T-cell (primary cell): ENCODE results near the gene SCPEP1. TPM values are rescaled to one million over a fixed set of nuclear protein-coding genes. Genes with fewer than 3 reads are reported as not detected.

Source experiments
- ATAC-seq, 4 experiments: fragments of 200-7000 bp in 3 of 4; fragments of 150-1000 bp in 1 of 4; cut with Tn5 transposase; replicated peaks in 1 of 4; 1 replicate in 3 of 4; 2 replicates in 1 of 4; pipeline ENCODE4 v1.10.0; 2021; ENCODE audit warnings: moderate library complexity in 3 of 4, mild to moderate bottlenecking in 2 of 4, moderate number of reproducible peaks in 1 of 4
- CTCF ChIA-PET, 2 donors: fragments of 300-600 bp; sonication (Branson Sonifier 250); formaldehyde crosslinking; loops; one replicate each; lab custom pipeline; 2022; ENCODE audit warnings: antibody characterized with exemption in 2 of 2; lab: Charles Lee
- POLR2A ChIA-PET, 2 donors: fragments of 300-600 bp; sonication (Branson Sonifier 250); formaldehyde crosslinking; loops; one replicate each; lab custom pipeline; 2022; ENCODE audit warnings: antibody characterized with exemption in 2 of 2; lab: Charles Lee
- DNase-seq, 35 experiments: peaks; one replicate each; pipeline versions ENCODE4 v3.0.0 to v3.0.0-alpha.2; 2013 to 2023
- H3K27ac ChIP-seq: one replicate; pipeline ENCODE4 v1.5.1; 2013; ENCODE audit warnings: low read length
- H3K27me3 ChIP-seq, 2 experiments: replicated peaks in 1 of 2; 1 replicate in 1 of 2; 2 replicates in 1 of 2; pipeline versions ENCODE4 v1.6.1 to v1.7.0; 2013; ENCODE audit warnings: low read length in 1 of 2, mixed read lengths in 1 of 2; ENCODE audit not compliant: control insufficient read depth in 2 of 2, insufficient read depth in 2 of 2; ENCODE audit errors: extremely low read depth in 1 of 2
- H3K36me3 ChIP-seq, 2 donors: 1 replicate in 1 of 2; 2 replicates in 1 of 2; pipeline versions ENCODE4 v1.6.1 to v1.7.0; 2013; ENCODE audit warnings: low read length in 1 of 2; ENCODE audit not compliant: control insufficient read depth in 2 of 2, insufficient read depth in 1 of 2; ENCODE audit errors: extremely low read depth in 1 of 2
- H3K4me1 ChIP-seq, 2 experiments: 1 replicate in 1 of 2; 2 replicates in 1 of 2; pipeline versions ENCODE4 v1.6.1 to v1.7.0; 2013; ENCODE audit warnings: low read length in 2 of 2, mixed read lengths in 1 of 2; ENCODE audit not compliant: insufficient read depth in 2 of 2, control insufficient read depth in 1 of 2; ENCODE audit errors: extremely low read depth in 1 of 2
- H3K4me3 ChIP-seq, 2 donors: 1 replicate in 1 of 2; 2 replicates in 1 of 2; pipeline versions ENCODE4 v1.5.1 to v1.7.0; 2013; ENCODE audit warnings: mild to moderate bottlenecking in 2 of 2, low read length in 1 of 2, moderate library complexity in 1 of 2; ENCODE audit not compliant: control insufficient read depth in 1 of 2; ENCODE audit errors: extremely low read depth in 1 of 2
- H3K9me3 ChIP-seq: 2 replicates; pipeline ENCODE4 v1.7.0; 2013
- H3K27ac Mint-ChIP-seq, 2 donors: one replicate each; pipeline ENCODE4 v1.8.0; 2020 to 2021; ENCODE audit warnings: mild to moderate bottlenecking in 2 of 2, mixed read lengths in 2 of 2
- H3K27me3 Mint-ChIP-seq, 2 donors: one replicate each; pipeline ENCODE4 v1.8.0; 2021 to 2022; ENCODE audit warnings: mixed read lengths in 2 of 2
- H3K36me3 Mint-ChIP-seq: one replicate; pipeline ENCODE4 v1.8.0; 2021; ENCODE audit warnings: mixed read lengths
- H3K4me1 Mint-ChIP-seq, 3 donors: one replicate each; pipeline ENCODE4 v1.8.0; 2020 to 2022; ENCODE audit warnings: mixed read lengths in 3 of 3, mild to moderate bottlenecking in 1 of 3
- H3K4me3 Mint-ChIP-seq, 3 donors: one replicate each; pipeline ENCODE4 v1.8.0; 2020 to 2022; ENCODE audit warnings: mild to moderate bottlenecking in 3 of 3, mixed read lengths in 3 of 3, moderate library complexity in 3 of 3
- H3K9me3 Mint-ChIP-seq, 3 donors: one replicate each; pipeline ENCODE4 v1.8.0; 2020 to 2022; ENCODE audit warnings: mixed read lengths in 3 of 3
- WGBS: methylation state at CpG from one replicate; pipeline ENCODE4 v1.1.5; 2013; ENCODE audit warnings: missing lambda C conversion rate; ENCODE audit not compliant: insufficient coverage; 5-methylcytosine and 5-hydroxymethylcytosine counted together
- total RNA-seq, 35 experiments: library from RNA in 6 of 35; stranded (reverse) in 6 of 35; fragments of 120-200 nt in 1 of 35; gene quantifications; one replicate each; pipeline versions ENCODE4 v1.2.1 to v1.2.4 and lab custom pipeline; 2013 to 2026

The SCPEP1 gene
- total RNA-seq, 5 donors from 2014 or later (not counting 1 experiment from before 2014, with no cell fraction given), result 18.4 to 24.2 (median 22.4) TPM

DNA sequence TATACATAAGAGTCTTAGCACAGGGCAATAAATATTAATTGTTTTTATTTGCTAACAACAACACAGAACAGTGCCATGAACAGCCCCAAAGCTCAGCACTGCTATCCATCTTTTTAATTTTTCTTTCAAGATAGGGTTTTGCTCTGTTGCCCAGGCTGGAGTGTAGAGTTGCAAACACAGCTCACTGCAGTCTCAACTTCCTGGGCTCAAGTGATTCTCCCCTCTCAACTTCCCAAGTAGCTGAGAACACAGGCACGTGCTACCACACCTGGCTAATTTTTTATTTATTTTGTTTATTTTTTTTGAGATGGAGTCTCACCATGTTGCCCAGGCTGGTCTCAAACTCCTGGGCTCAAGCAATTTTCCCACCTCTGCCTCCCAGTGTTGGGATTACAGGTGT is 59.5 kb downstream of the SCPEP1 start:
- CTCF ChIA-PET, result no interaction called here

DNA sequence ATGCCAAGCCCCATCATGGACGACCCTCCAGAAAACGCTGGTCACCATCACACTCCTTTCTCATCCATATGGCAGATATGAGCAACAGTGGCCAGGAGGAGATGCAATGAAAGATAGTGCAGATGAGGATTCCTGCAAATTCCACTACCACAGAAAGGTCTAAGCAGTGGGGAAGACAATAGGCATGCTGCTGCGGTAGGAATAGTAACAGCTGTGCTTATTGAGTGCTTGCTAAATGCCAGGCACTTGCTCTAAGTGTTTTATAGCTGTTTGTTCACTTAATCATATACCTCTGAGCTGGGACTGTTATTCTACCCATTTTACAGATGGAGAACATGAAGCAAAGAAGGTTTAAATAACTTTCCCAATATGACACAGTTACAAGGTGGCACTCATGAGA is 60.6 kb downstream of the SCPEP1 start:
- Histone ChIP-seq H3K36me3 (no peaks in the 10 kb centered on the region), H3K27ac (no peak overlapping the region), H3K9me3 (no peaks in the 10 kb centered on the region), H3K4me1 (no peaks in the 10 kb centered on the region), H3K4me3 (no peak overlapping the region), H3K27me3 (peaks cover 0 to 23% of the 10 kb centered on the region in 2 experiments)
- Mint-ChIP-seq H3K27me3 (peaks cover 43 to 46% of the 10 kb centered on the region in 2 donors), H3K4me1 (no peaks in the 10 kb centered on the region), H3K9me3 (no peaks in the 10 kb centered on the region), H3K36me3 (no peaks in the 10 kb centered on the region), H3K4me3 (no peak overlapping the region), H3K27ac (no peak overlapping the region)
- no CpG with 5 or more reads among the region's 3 CpGs for WGBS
- ChIA-PET POLR2A (no interaction called here), CTCF (no interaction called here)
- no peak for ATAC-seq
- no peak for DNase-seq

More for the DNA sequence above, 59.5 kb downstream of the SCPEP1 start:
- H3K4me3 Mint-ChIP-seq, result no peak overlapping the region
- Histone ChIP-seq H3K4me1 (no peaks in the 10 kb centered on the region), H3K9me3 (no peaks in the 10 kb centered on the region), H3K27ac (no peak overlapping the region), H3K4me3 (no peak overlapping the region), H3K27me3 (peaks cover 0 to 20% of the 10 kb centered on the region in 2 experiments), H3K36me3 (no peaks in the 10 kb centered on the region)
- POLR2A ChIA-PET, result no interaction called here
- no peaks in the 10 kb centered on the region for H3K9me3 Mint-ChIP-seq
- ATAC-seq (no peak), DNase-seq (no peak)
- H3K27me3 Mint-ChIP-seq, result peaks cover 34 to 41% of the 10 kb centered on the region in 2 donors
- H3K27ac Mint-ChIP-seq, result no peak overlapping the region
- no peaks in the 10 kb centered on the region for H3K36me3 Mint-ChIP-seq
- no peaks in the 10 kb centered on the region for H3K4me1 Mint-ChIP-seq
- WGBS, result no CpG with 5 or more reads among the region's 1 CpG

DNA sequence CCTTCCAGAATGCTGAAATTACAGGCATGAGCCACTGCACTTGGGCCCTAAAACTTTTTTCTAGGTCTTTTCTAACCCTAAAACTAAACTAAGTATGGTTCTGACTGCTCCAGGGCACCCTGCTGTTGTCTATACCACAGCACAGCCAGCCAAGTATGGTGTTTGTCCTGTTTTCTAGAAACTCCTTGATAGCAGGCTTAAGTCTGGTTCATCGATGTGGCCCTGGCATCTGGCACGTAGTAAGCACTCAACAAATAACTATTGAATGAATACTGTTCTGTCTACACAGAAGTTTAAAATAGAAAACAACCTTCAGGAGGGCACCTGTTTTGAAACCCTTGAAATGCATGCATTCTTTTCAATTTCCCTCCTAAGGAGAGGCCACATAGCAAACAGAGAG is 62.6 kb downstream of the SCPEP1 start:
- ATAC-seq, result no peak
- no CpG with 5 or more reads among the region's 2 CpGs for WGBS
- CTCF ChIA-PET, result no interaction called here

DNA sequence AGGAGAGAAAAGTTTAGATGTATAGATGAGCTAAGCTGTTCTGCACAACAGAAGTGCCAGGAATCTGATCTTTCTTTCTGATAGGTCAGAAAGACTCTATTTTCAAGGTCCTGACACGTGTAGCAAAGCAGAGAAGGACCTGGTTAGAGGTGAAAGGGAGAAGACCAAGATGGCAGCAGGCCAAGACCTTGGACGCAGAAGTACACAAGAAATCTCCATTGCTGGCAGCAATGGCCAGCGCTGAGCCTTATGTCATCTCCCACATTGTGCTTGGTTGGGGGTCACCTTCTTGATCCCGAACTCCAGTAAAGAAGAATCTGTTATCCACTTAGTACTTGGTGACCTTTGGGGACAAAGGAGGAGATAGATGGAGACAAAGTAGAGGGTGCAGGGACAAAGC is 65.3 kb downstream of the SCPEP1 start:
- POLR2A ChIA-PET, result no interaction called here

More for the DNA sequence above, 62.6 kb downstream of the SCPEP1 start:
- H3K9me3 Mint-ChIP-seq, result no peaks in the 10 kb centered on the region
- Histone ChIP-seq H3K4me1 (peaks cover 0 to 4% of the 10 kb centered on the region in 2 experiments), H3K36me3 (no peaks in the 10 kb centered on the region), H3K27me3 (peaks cover 3 to 42% of the 10 kb centered on the region in 2 experiments), H3K9me3 (no peaks in the 10 kb centered on the region), H3K4me3 (no peak overlapping the region), H3K27ac (no peak overlapping the region)
- H3K36me3 Mint-ChIP-seq, result no peaks in the 10 kb centered on the region
- peaks cover 50 to 55% of the 10 kb centered on the region in 2 donors for H3K27me3 Mint-ChIP-seq
- H3K4me1 Mint-ChIP-seq, result peaks cover under 1 to 6% (median 3%) of the 10 kb centered on the region in 3 donors
- no peak overlapping the region for H3K27ac Mint-ChIP-seq
- no peak overlapping the region for H3K4me3 Mint-ChIP-seq
- POLR2A ChIA-PET, result no interaction called here
- no peak for DNase-seq

DNA sequence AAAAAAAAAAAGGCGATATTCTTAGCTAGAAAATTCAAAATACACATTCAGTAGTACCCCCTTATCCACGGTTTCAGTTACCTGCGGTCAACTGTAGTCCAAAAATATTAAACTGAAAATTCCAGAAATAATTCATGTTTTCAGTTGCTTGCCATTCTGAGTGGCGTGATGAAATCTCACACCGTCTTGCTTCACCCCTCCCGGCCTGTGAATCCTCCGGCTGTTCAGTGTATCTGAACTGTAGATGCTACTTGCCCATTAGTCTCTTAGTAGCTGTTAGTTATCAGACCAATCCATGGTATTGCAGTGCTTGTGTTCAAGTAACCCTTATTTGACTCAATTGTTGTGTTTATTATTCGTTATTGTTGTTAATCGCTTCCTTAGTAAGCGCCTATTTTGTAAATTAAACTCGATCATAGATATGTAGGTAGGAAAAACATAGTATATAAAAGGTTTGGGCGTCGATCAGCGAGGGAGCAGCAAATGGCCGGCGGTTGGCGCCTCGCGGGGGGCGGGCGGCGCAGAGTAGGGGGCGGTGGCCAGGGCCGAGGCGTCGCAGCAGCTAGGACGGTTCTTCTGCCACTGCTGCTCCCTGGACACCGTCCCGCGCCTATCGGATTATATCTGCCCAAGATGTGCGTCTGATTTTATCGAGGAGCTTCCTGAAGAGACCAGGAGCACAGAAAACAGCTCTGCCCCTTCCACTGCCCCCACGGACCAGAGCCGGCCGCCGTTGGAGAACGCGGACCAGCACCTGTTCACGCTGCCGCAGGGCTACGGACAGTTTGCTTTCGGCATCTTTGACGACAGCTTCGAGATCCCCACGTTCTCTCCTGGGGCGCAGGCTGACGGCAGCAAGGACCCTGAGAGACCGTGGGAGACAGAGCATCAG is 67.3 kb downstream of the SCPEP1 start:
- no peaks in the 10 kb centered on the region for H3K9me3 Mint-ChIP-seq
- H3K27me3 ChIP-seq, result peaks cover 5 to 65% of the 10 kb centered on the region in 2 experiments
- H3K27ac Mint-ChIP-seq, result peak overlapping the region in 1 of 2 donors; percentile 14
- no peak overlapping the region for H3K27ac ChIP-seq
- peaks cover 7 to 23% (median 18%) of the 10 kb centered on the region in 3 donors for H3K4me1 Mint-ChIP-seq
- peaks cover 0 to 17% of the 10 kb centered on the region in 2 experiments for H3K4me1 ChIP-seq
- DNase-seq, result no peak
- H3K27me3 Mint-ChIP-seq, result peaks cover 42 to 51% of the 10 kb centered on the region in 2 donors
- H3K4me3 Mint-ChIP-seq, result peak overlapping the region; percentile 68 to 79 (median 77)
- 32% methylated on average over 48 of the region's 49 CpGs for WGBS
- H3K4me3 ChIP-seq, result peak overlapping the region; percentile 18 to 53
- H3K9me3 ChIP-seq, result no peaks in the 10 kb centered on the region
- no peaks in the 10 kb centered on the region for H3K36me3 Mint-ChIP-seq
- peak in 2 of 4 experiments; percentile 6 to 23 for ATAC-seq
- CTCF ChIA-PET, result interaction anchor here in 1 of 2 donors (0.7 kb wide), 1 partner anchor 273 kb away, joined by 7 read pairs; no protein-coding TSS in a partner anchor
- POLR2A ChIA-PET, result interaction anchor here in 1 of 2 donors (0.7 kb wide), 1 partner anchor 65 kb away, joined by 3 read pairs; no protein-coding TSS in a partner anchor
- no peaks in the 10 kb centered on the region for H3K36me3 ChIP-seq

More for the DNA sequence above, 65.3 kb downstream of the SCPEP1 start:
- peaks cover 53 to 60% of the 10 kb centered on the region in 2 donors for H3K27me3 Mint-ChIP-seq
- Histone ChIP-seq H3K27me3 (peaks cover 5 to 57% of the 10 kb centered on the region in 2 experiments), H3K4me1 (peaks cover 0 to 17% of the 10 kb centered on the region in 2 experiments), H3K9me3 (no peaks in the 10 kb centered on the region), H3K36me3 (no peaks in the 10 kb centered on the region), H3K4me3 (no peak overlapping the region), H3K27ac (no peak overlapping the region)
- no peak overlapping the region for H3K4me3 Mint-ChIP-seq
- DNase-seq, result no peak
- H3K36me3 Mint-ChIP-seq, result no peaks in the 10 kb centered on the region
- H3K27ac Mint-ChIP-seq, result no peak overlapping the region
- ATAC-seq, result no peak
- no peaks in the 10 kb centered on the region for H3K9me3 Mint-ChIP-seq
- peaks cover 7 to 23% (median 18%) of the 10 kb centered on the region in 3 donors for H3K4me1 Mint-ChIP-seq
- CTCF ChIA-PET, result no interaction called here
- WGBS, result 63% methylated on average over 2 of the region's 4 CpGs

DNA sequence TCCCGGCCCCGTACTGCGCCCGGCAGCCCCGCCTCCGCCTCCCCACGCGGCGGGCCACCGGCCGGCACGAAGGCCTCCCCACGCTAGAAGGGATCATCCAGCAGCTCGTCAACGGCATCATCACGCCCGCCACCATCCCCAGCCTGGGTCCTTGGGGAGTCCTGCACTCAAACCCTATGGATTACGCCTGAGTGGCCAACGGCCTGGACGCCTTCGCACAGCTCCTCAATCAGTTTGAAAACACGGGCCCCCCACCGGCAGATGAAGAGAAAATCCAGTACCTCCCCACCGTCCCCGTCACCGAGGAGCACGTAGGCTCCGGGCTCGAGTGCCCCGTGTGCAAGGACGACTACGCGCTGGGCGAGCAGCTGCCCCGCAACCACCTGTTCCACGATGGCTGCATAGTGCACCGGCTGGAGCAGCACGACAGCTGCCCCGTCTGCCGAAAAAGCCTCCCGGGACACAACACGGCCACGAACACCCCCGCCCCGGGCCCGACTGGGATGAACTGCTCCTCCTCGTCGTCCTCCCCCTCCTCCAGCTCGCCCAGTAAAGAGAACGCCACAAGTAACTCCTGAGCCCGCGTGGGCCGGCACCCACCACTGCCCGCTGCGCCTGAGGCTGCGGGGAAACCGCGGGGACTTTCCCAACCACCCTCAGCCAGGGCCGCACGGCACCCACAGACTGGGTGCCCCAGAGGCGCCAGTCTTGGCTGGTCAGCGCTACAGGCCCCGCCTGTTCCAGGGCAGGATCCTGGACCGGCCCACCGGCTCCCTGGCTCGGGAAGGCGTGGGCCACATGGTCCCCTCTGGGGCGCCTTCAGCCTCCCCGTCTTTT is 68.2 kb downstream of the SCPEP1 start:
- no peaks in the 10 kb centered on the region for H3K36me3 ChIP-seq
- peak overlapping the region; percentile 18 to 53 for H3K4me3 ChIP-seq
- CTCF ChIA-PET, result no interaction called here
- H3K9me3 ChIP-seq, result no peaks in the 10 kb centered on the region
- peak overlapping the region in 1 of 2 donors; percentile 19 for H3K27ac Mint-ChIP-seq
- H3K9me3 Mint-ChIP-seq, result no peaks in the 10 kb centered on the region
- WGBS, result 4% methylated on average over 65 of the region's 69 CpGs
- H3K27me3 Mint-ChIP-seq, result peaks cover 40 to 51% of the 10 kb centered on the region in 2 donors
- H3K4me3 Mint-ChIP-seq, result peak overlapping the region; percentile 68 to 79 (median 77)
- DNase-seq (peak in 25 of 35 experiments; percentile 1 to 24 (median 6)), ATAC-seq (peak; percentile 65 to 72 (median 68))
- peaks cover 5 to 68% of the 10 kb centered on the region in 2 experiments for H3K27me3 ChIP-seq
- H3K4me1 ChIP-seq, result peaks cover 0 to 17% of the 10 kb centered on the region in 2 experiments
- no peaks in the 10 kb centered on the region for H3K36me3 Mint-ChIP-seq
- H3K4me1 Mint-ChIP-seq, result peaks cover 7 to 23% (median 18%) of the 10 kb centered on the region in 3 donors
- POLR2A ChIA-PET, result no interaction called here
- no peak overlapping the region for H3K27ac ChIP-seq
